Measurements from ENCODE around the gene CDCA4.

The CDCA4 gene

DNA sequence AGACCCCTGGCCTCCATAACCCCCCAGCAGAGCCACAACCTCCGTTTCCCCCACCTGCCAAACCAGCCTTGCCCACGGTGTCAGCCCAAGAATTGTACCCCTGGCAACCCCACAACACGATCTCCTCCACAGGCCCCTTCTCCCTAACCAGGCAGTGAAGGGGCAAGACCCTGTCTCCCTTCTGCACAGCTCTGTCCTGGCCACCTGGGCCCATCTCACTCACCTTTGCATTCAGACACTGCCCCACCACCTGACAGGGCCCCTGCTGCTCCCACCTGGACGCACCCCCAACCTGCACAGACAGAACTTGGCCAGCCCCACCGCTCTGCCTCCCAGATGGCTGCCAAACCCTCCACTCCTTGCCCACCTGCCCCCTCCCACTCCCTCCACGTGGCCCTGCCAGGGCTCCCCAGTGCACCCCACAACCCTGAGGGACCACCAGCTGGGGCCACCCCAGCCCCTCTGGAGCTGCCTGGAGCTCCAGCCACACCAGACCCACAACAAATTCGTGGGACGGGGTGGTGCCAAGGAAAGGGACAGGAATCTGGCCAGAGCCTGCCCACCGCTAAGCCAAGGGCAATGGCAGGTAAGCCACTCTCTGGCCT is 54.5 kb downstream of the CDCA4 start:
- in situ Hi-C loops (cut with MboI; ENCODE audit: low pct_unique_long_range_greater_than_20kb, low sequenced_read_pairs, unreplicated experiment): no loop called here
- TF ChIP-seq, protein P1, sequence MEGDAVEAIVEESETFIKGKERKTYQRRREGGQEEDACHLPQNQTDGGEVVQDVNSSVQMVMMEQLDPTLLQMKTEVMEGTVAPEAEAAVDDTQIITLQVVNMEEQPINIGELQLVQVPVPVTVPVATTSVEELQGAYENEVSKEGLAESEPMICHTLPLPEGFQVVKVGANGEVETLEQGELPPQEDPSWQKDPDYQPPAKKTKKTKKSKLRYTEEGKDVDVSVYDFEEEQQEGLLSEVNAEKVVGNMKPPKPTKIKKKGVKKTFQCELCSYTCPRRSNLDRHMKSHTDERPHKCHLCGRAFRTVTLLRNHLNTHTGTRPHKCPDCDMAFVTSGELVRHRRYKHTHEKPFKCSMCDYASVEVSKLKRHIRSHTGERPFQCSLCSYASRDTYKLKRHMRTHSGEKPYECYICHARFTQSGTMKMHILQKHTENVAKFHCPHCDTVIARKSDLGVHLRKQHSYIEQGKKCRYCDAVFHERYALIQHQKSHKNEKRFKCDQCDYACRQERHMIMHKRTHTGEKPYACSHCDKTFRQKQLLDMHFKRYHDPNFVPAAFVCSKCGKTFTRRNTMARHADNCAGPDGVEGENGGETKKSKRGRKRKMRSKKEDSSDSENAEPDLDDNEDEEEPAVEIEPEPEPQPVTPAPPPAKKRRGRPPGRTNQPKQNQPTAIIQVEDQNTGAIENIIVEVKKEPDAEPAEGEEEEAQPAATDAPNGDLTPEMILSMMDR (IDR thresholded peaks at IDR 0.05; ENCODE audit: extremely low read depth, insufficient read depth, missing control alignments): no peak
- DNase-seq (ENCODE audit: low spot score): no peak

DNA sequence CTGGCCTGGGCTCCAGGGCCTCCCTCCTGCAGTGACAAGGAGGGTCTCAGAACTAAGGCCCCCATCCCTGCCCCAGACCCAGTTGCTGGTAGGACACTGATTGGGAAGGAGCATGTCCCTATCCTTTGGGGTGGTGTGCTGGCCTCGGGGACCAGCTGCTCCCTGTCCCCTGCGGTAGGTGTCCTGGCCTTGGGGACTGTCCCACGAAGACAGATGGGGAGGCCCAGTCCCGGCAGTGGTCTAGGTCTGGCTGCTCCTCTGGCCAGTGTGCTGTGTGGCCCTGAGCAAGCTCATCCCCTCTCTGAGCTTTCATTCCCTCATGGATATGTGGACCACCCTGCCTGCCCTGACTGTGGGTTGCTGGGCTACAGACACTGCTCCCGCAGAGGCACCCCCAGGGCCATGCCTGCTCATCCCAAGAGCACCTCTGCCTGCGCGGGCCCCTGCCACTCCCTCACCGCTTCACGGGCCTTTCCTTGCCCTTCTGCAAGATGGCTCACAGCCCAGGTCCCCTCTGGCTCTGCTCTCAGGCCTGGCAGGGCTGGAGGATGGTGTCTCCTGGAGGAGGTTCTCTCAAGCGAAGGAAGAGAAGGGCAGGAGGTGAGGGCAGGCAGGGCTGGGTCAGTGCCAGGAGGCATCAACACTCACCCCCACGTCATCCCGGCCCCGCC is 55.2 kb downstream of the CDCA4 start:
- in situ Hi-C loops (cut with MboI; ENCODE audit: low pct_unique_long_range_greater_than_20kb, low sequenced_read_pairs, unreplicated experiment): no loop called here
- no peak for DNase-seq (ENCODE audit: low spot score)
- TF ChIP-seq, protein P1 (IDR thresholded peaks at IDR 0.05; ENCODE audit: extremely low read depth, insufficient read depth, missing control alignments): no peak

DNA sequence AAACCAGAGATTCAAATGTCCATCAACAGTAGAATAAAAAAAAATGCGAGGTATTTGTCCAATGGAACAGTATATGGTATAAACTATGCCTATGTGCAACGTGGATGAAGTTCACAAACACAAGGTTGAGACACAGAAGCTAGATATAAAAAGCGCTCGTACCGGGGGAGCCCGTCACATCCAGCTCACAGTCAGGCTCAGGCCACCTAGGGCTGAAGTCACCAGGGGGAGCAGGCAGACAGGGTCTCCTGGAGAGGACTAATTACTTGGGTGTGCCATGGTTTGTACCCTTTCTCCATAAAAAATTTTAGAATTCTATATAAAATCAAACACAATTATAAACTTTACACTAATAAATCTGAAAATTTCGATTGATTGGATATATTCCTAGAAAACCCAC is 56.3 kb downstream of the CDCA4 start:
- TF ChIP-seq, protein P1 (IDR thresholded peaks at IDR 0.05; ENCODE audit: extremely low read depth, insufficient read depth, missing control alignments): no peak
- no peak for DNase-seq (ENCODE audit: low spot score)
- in situ Hi-C loops (cut with MboI; ENCODE audit: low pct_unique_long_range_greater_than_20kb, low sequenced_read_pairs, unreplicated experiment): no loop called here
